ENCODE results near the gene LCE2B.

Gene LCE2B

GRCh38 chr1:152728986-152729385, 43.1 kb downstream of the LCE2B start:
- FAIRE-seq (no peak), DNase-seq (ENCODE audit: low spot score) (no peak)

DNA sequence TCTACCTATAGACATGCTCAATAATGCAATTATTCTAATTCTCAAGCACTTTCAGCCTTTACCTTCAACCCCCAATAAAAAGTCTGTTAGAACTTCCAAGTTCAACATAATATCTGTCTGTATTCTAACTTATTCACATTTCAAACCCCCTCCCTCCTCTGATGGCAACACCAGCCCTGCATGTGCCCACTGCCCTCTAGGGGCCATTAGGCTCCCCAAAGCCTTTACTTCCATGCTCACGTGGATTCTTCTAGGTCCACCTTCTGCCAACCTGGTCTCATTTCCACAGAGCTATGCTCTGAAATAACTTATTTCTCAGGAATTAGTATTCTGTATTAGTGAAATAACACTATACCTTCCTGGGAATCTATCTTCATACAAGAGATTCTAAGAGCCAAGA, 49.7 kb downstream of the LCE2B start:
- no peak for DNase-seq (ENCODE audit: low spot score)
- no peak for FAIRE-seq

Measured in RCC 7860 (cell line).